IMR-90 (cell line): Measurements from ENCODE around the gene KRTAP5-7. TPM values are rescaled to one million over a fixed set of nuclear protein-coding genes. Genes with fewer than 3 reads are reported as not detected.

Experiments
- ATAC-seq: fragments of 200-7000 bp; cut with Tn5 transposase; 2 replicates; pipeline ENCODE4 v1.9.1; 2020; ENCODE audit warnings: low read depth, mild to moderate bottlenecking, moderate library complexity
- BruUV-seq: library from RNA; stranded (reverse); fragments of 400-500 nt; replicated peaks from 2 replicates; lab custom pipeline; 2021; lab: Mats Ljungman, UMichigan
- CTCF ChIA-PET: fragments of 300-600 bp; formaldehyde crosslinking; extraction: SDS; loops from one replicate; lab custom pipeline; 2021; ENCODE audit warnings: antibody characterized with exemption; lab: Yijun Ruan, JAX
- POLR2A ChIA-PET: fragments of 300-600 bp; sonication (Branson Sonifier 250); formaldehyde crosslinking; loops from one replicate; lab custom pipeline; 2022; ENCODE audit warnings: antibody characterized with exemption; ENCODE audit not compliant: unreplicated experiment; lab: Charles Lee
- DNase-seq: peaks from one replicate; pipeline ENCODE4 v3.0.0; 2013
- H2AFZ ChIP-seq: replicated peaks from 2 replicates; pipeline ENCODE3; 2013; ENCODE audit warnings: low read length, mild to moderate bottlenecking; ENCODE audit not compliant: poor library complexity
- H2AK5ac ChIP-seq: 2 replicates; pipeline ENCODE4 v1.6.1; 2013; ENCODE audit warnings: low read depth, low read length, inconsistent platforms
- H2AK9ac ChIP-seq: replicated peaks from 2 replicates; pipeline ENCODE3; 2013; ENCODE audit warnings: mild to moderate bottlenecking, low read depth, low read length, moderate library complexity; ENCODE audit not compliant: poor library complexity
- H2BK120ac ChIP-seq: 2 replicates; pipeline ENCODE4 v1.6.1; 2013; ENCODE audit warnings: low read depth, low read length, inconsistent platforms
- H2BK15ac ChIP-seq: 3 replicates; pipeline ENCODE4 v1.6.1; 2013; ENCODE audit warnings: low read depth, low read length, inconsistent platforms
- H2BK20ac ChIP-seq: 2 replicates; pipeline ENCODE4 v1.6.1; 2013; ENCODE audit warnings: low read depth, mild to moderate bottlenecking, inconsistent platforms, low read length, moderate library complexity
- H2BK5ac ChIP-seq: 2 replicates; pipeline ENCODE4 v1.6.1; 2013; ENCODE audit warnings: mild to moderate bottlenecking, low read depth, low read length, inconsistent platforms; ENCODE audit not compliant: poor library complexity, severe bottlenecking
- H3K14ac ChIP-seq: replicated peaks from 2 replicates; pipeline ENCODE4 v1.6.1; 2013; ENCODE audit warnings: low read depth, low read length, inconsistent platforms
- H3K18ac ChIP-seq: 2 replicates; pipeline ENCODE4 v1.6.1; 2013; ENCODE audit warnings: low read depth, low read length, control low read depth
- H3K23ac ChIP-seq: 2 replicates; pipeline ENCODE4 v1.6.1; 2013; ENCODE audit warnings: low read depth, low read length, inconsistent platforms
- H3K27ac ChIP-seq: 2 replicates; pipeline ENCODE4 v1.5.1; 2013; ENCODE audit warnings: mild to moderate bottlenecking, control low read depth, low read length; ENCODE audit not compliant: insufficient read depth
- H3K27me3 ChIP-seq: 2 replicates; pipeline ENCODE4 v1.6.1; 2013; ENCODE audit warnings: low read length; ENCODE audit not compliant: control insufficient read depth, insufficient read depth
- H3K36me3 ChIP-seq: 2 replicates; pipeline ENCODE4 v1.6.1; 2013; ENCODE audit warnings: low read length, mixed read lengths; ENCODE audit not compliant: control insufficient read depth, insufficient read depth
- H3K4ac ChIP-seq: 2 replicates; pipeline ENCODE4 v1.6.1; 2013; ENCODE audit warnings: low read depth, low read length, inconsistent platforms
- H3K4me1 ChIP-seq: 2 replicates; pipeline ENCODE4 v1.6.1; 2013; ENCODE audit warnings: low read length, mixed read lengths; ENCODE audit not compliant: control insufficient read depth, insufficient read depth
- H3K4me2 ChIP-seq: 2 replicates; pipeline ENCODE4 v1.6.1; 2013; ENCODE audit warnings: low read depth, mild to moderate bottlenecking, control low read depth, low read length, moderate library complexity
- H3K4me3 ChIP-seq: 2 replicates; pipeline ENCODE4 v1.5.1; 2013; ENCODE audit warnings: low read depth, mild to moderate bottlenecking, control low read depth, low read length, moderate library complexity; ENCODE audit not compliant: insufficient read depth
- H3K56ac ChIP-seq: 2 replicates; pipeline ENCODE4 v1.6.1; 2013; ENCODE audit warnings: low read length, inconsistent platforms; ENCODE audit not compliant: insufficient read depth; ENCODE audit errors: extremely low read depth
- H3K79me1 ChIP-seq, 2 experiments: 2 replicates each; pipeline ENCODE4 v1.6.1; 2013; ENCODE audit warnings: low read length in 2 of 2, inconsistent platforms in 1 of 2, low read depth in 1 of 2
- H3K9ac ChIP-seq: 2 replicates; pipeline ENCODE4 v1.6.1; 2013; ENCODE audit warnings: low read depth, low read length, control low read depth
- H3K9me1 ChIP-seq: 2 replicates; pipeline ENCODE4 v1.6.1; 2013; ENCODE audit warnings: low read length, inconsistent platforms; ENCODE audit not compliant: insufficient read depth
- H3K9me3 ChIP-seq: 2 replicates; pipeline ENCODE4 v1.6.1; 2013; ENCODE audit warnings: low read length; ENCODE audit not compliant: control insufficient read depth, insufficient read depth
- H4K20me1 ChIP-seq: 2 replicates; pipeline ENCODE4 v1.6.1; 2013; ENCODE audit warnings: low read length, inconsistent platforms; ENCODE audit not compliant: insufficient read depth
- H4K5ac ChIP-seq: 2 replicates; pipeline ENCODE4 v1.6.1; 2013; ENCODE audit warnings: mild to moderate bottlenecking, low read depth, low read length, control low read depth
- H4K8ac ChIP-seq, 2 experiments: 2 replicates each; pipeline ENCODE4 v1.6.1; 2013; ENCODE audit warnings: low read depth in 2 of 2, low read length in 2 of 2, control low read depth in 1 of 2, inconsistent platforms in 1 of 2
- H4K91ac ChIP-seq: 2 replicates; pipeline ENCODE4 v1.6.1; 2013; ENCODE audit warnings: low read depth, low read length, inconsistent platforms; ENCODE audit not compliant: insufficient read depth
- MAFK ChIP-seq: IDR thresholded peaks from 2 replicates; pipeline ENCODE4 v1.6.1; 2012; ENCODE audit warnings: low read depth, low read length, improper control_type of control experiment
- MXI1 ChIP-seq: IDR thresholded peaks from 2 replicates; pipeline ENCODE4 v1.6.1; 2012; ENCODE audit warnings: low read depth, mild to moderate bottlenecking, low read length, moderate library complexity, borderline replicate concordance
- NFE2L2 ChIP-seq: fragments of 150-350 bp; IDR thresholded peaks from 2 replicates; pipeline ENCODE4 v1.6.1; 2016; ENCODE audit warnings: low read depth, mild to moderate bottlenecking, low read length
- WGBS, 2 experiments: methylation state at CpG; one replicate each; pipeline versions ENCODE4 v1.1.5 to v1.1.7; 2013; ENCODE audit warnings: missing lambda C conversion rate in 2 of 2; ENCODE audit not compliant: insufficient read length in 1 of 2; ENCODE audit errors: extremely low coverage in 2 of 2; 5-methylcytosine and 5-hydroxymethylcytosine counted together
- dilution Hi-C: fragments of 300-500 bp; cut with HindIII; formaldehyde crosslinking; loops from one replicate; pipeline ENCODE4 v1.14.3; 2018; ENCODE audit warnings: low sequenced_read_pairs; ENCODE audit not compliant: unreplicated experiment
- in situ Hi-C: fragments of 300-500 bp; cut with MboI; formaldehyde crosslinking; loops from 3 replicates; pipeline ENCODE4 v1.14.3; 2019; ENCODE audit warnings: low sequenced_read_pairs, inconsistent platforms, mixed read lengths
- intact Hi-C: fragments of 100-400 bp; cut with micrococcal nuclease; formaldehyde crosslinking; loops from 2 replicates; pipeline ENCODE4 v1.10.0; 2022
- polyA plus RNA-seq, 3 experiments: library from polyadenylated mRNA; depleted of rRNA; stranded (reverse); fragments of >200 nt; gene quantifications; 2 replicates each; pipeline ENCODE4 v1.2.3, GENCODE V29; 2012; ENCODE audit warnings: low replicate concordance in 1 of 3
- total RNA-seq: library from RNA; depleted of rRNA; stranded (reverse); fragments of >200 nt; gene quantifications from 2 replicates; pipeline ENCODE4 v1.2.3, GENCODE V29; 2012
- TF ChIP-seq, protein P1 (sequence below): conservative IDR thresholded peaks from 2 replicates; pipeline ENCODE4 v1.5.1; 2012; ENCODE audit warnings: mild to moderate bottlenecking, low read depth, low read length, improper control_type of control experiment

The KRTAP5-7 gene
- total and polyA plus RNA-seq, 2 of the 4 experiments (the other 2 are of a cell fraction) = not detected

DNA sequence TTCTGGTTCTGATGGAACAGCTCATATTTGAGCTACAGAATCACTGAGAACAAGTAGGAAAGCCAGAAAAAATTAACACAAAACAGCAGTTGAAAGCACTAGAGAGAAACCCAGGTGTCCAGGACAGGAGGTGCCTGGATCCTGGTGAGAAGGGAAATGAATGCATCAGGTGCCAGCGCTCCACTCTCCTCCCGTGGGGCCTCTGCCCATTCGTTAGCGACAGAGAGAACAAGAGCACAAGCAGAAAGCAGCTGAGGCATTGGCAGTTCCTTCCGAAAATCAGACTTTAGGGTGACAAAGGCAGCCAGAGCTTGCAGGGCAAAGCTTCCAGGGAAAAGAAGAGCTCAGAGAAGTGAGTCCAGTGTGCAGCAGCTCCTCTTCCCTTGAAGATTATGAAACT lies 20.0 kb upstream of the KRTAP5-7 start:
- ChIA-PET POLR2A (no interaction called here), CTCF (no interaction called here)
- H3K36me3 ChIP-seq = peaks cover 10% of the 10 kb centered on the region; the same call in 1 of the 2 replicates
- no peak overlapping the region for H3K4me3 ChIP-seq
- no peak overlapping the region for H2BK15ac ChIP-seq
- H3K4me1 ChIP-seq = no peaks in the 10 kb centered on the region
- no peak overlapping the region for H2AK9ac ChIP-seq
- no peak overlapping the region for H3K14ac ChIP-seq
- no peak overlapping the region for H3K27ac ChIP-seq
- no peak overlapping the region for H3K23ac ChIP-seq
- no peak overlapping the region for H2BK20ac ChIP-seq
- H3K18ac ChIP-seq = no peak overlapping the region
- H4K8ac ChIP-seq = no peak overlapping the region
- no peak overlapping the region for H4K5ac ChIP-seq
- H3K9me3 ChIP-seq = peaks cover 12% of the 10 kb centered on the region
- ATAC-seq (no peak), DNase-seq (no peak)
- H2BK120ac ChIP-seq = no peak overlapping the region
- H3K4ac ChIP-seq = no peak overlapping the region
- no peaks in the 10 kb centered on the region for H3K27me3 ChIP-seq
- dilution Hi-C loops (no loop called here), in situ Hi-C loops (no loop called here), intact Hi-C loops (no loop called here)
- no TSS peak for BruUV-seq
- H3K79me1 ChIP-seq = no peaks in the 10 kb centered on the region
- H3K9ac ChIP-seq = no peak overlapping the region
- H2BK5ac ChIP-seq = no peak overlapping the region
- TF ChIP-seq, protein P1, sequence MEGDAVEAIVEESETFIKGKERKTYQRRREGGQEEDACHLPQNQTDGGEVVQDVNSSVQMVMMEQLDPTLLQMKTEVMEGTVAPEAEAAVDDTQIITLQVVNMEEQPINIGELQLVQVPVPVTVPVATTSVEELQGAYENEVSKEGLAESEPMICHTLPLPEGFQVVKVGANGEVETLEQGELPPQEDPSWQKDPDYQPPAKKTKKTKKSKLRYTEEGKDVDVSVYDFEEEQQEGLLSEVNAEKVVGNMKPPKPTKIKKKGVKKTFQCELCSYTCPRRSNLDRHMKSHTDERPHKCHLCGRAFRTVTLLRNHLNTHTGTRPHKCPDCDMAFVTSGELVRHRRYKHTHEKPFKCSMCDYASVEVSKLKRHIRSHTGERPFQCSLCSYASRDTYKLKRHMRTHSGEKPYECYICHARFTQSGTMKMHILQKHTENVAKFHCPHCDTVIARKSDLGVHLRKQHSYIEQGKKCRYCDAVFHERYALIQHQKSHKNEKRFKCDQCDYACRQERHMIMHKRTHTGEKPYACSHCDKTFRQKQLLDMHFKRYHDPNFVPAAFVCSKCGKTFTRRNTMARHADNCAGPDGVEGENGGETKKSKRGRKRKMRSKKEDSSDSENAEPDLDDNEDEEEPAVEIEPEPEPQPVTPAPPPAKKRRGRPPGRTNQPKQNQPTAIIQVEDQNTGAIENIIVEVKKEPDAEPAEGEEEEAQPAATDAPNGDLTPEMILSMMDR = no peak
- TF ChIP-seq MAFK = no peak
- no peak for TF ChIP-seq MXI1
- TF ChIP-seq NFE2L2 = no peak
- no peak overlapping the region for H2AK5ac ChIP-seq
- no peak overlapping the region for H3K56ac ChIP-seq
- WGBS, 2 experiments = 86% methylated on average over 5 of the region's 5 CpGs; no CpG with 5 or more reads in 1 of the 2 experiments
- no peak overlapping the region for H2AFZ ChIP-seq
- H3K9me1 ChIP-seq = no peaks in the 10 kb centered on the region
- H4K20me1 ChIP-seq = no peaks in the 10 kb centered on the region
- H4K91ac ChIP-seq = no peak overlapping the region
- H3K4me2 ChIP-seq = no peak overlapping the region
